Cardiac septum (tissue), 1 donor: ENCODE results near the gene HNRNPD. TPM values are rescaled to one million over a fixed set of nuclear protein-coding genes. Genes with fewer than 3 reads are reported as not detected.
"Not testable (repeated sequence)": the region's sequence is repeated elsewhere in the genome, so short reads cannot be mapped to it uniquely, and the experiment has no call there.

Source experiments
- DNase-seq: peaks from one replicate; pipeline ENCODE4 v3.0.0-alpha.2; 2020; ENCODE audit warnings: low spot score
- intact Hi-C: fragments of 100-400 bp; cut with DNase I; formaldehyde crosslinking; loops from one replicate; pipeline ENCODE4 v1.14.0; 2022
- total RNA-seq: library from RNA; stranded (reverse); fragmentation: NEBNext Ultra II Directional; extraction: Animal tissue kit (Norgen Biotek cat#: 25700); gene quantifications from one replicate; pipeline ENCODE4 v1.2.1, GENCODE V29; 2021
- donor health status: DM: no; HTN: no; CAD: no.

HNRNPD gene
- total RNA-seq, 1 donor from 2014 or later, result 110 TPM

DNA sequence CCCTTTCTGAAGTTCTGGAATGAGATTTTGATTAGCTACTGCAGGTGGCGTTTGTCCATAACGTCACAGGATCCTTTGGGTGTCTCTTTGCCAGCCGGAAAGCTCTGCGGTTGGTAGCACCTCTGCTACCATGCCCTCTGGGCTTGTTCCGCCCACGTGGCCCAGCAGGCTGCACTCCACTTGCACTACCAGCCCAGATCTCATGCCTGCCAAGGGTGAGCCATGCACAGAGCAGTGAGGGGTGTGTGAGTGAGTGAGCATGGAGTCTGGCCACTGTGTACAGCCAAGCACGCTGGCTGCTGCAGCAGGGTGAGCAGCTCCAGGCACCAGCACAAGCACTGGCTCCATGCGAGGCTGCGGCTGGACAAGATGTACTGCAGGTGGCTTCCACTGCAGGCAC lies 6.6 kb upstream of the HNRNPD start:
- peak; percentile 83 for DNase-seq
- intact Hi-C loops, result no loop called here

DNA sequence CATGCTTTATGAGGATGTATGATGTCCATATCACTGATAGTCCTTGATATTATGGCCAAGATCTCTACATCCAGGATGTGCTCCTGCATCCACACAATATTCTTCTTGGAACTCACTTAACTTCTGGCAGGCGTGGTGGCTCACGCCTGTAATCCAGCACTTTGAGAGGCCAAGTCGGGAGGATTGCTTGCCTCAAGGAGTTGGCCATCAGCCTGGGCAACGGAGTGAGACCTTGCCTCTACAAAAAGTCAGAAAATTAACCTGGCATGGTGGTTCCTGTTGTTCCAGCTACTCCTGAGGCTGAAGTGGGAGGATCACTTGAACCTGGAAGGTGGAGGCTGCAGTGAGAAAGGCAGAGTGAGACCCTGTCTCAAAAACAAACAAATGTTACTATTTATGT lies 2.3 kb upstream of the HNRNPD start:
- intact Hi-C loops, result no loop called here

DNA sequence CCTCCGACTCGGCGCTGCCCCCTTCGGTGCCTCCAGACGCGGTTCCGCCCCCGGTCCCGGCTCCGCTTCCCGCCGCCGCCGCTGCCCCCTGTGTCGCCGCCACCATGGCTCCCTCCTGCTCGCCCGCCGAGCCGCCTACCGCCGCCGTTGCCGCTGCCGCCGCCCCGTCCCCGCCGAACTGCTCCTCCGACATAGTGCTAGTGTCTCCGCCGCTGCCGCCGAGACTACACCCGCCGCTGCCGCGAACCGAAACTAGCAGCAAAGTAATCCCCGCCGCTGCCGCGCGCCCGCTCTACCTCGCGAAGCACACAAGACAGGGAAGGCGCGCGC lies 340 bp downstream of the HNRNPD start:
- DNase-seq, result peak; percentile 83
- intact Hi-C loops, result loop anchor here (5.0 kb wide), 5 partner anchors 91 to 1164 kb away; partner anchors contain the start of genes GPAT3, LIN54 and SEC31A

More for the DNA sequence above, 2.3 kb upstream of the HNRNPD start:
- no peak for DNase-seq

DNA sequence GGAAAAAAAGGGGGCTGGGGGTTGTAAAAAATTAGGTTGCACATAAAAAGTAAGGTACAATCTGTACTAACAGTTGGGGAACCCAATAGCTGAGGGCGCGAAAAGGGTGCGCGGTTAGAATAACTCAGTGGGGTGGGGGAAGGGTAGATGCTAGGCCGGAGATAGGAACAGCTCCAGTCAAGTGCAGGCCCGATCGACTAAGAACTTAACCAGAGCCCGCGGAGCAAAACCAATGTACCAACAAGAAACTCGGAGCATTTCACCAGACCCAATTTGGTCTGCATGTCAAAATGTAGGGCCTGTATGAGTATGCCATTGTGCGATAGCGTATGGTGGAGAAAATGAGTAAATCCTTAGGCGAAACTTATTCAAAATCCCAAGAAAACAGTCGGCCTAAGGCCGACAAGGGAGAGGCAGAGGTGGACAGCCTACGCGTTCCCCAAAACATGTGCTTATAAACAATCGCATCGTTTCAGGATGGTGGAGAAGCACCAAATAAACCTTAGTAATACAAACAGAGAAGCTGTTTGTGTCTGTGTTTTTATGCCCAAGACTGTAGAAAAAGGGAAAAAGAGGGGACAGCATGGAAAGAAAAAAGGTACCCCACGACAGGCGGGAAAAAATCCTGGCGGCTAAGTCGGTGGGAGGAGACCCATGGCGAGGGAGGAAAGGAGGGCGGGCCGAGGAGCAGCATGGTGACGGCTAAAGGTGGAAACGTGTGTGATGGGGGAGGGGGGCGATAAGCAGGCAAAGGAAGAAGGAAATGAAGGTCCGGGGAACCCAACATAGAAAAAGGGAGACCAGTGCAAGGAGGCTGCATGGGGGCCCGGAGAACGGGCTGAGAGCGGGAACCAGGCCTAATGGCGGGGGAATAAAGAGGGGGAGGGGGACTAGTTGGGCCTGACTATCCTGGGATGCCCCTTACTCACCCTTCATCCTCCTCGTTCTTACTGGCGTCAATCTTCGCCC lies 990 bp downstream of the HNRNPD start:
- intact Hi-C loops, result loop anchor here (5.0 kb wide), 5 partner anchors 90 to 1164 kb away; partner anchors contain the start of genes GPAT3, LIN54 and SEC31A
- peak; percentile 85 for DNase-seq

DNA sequence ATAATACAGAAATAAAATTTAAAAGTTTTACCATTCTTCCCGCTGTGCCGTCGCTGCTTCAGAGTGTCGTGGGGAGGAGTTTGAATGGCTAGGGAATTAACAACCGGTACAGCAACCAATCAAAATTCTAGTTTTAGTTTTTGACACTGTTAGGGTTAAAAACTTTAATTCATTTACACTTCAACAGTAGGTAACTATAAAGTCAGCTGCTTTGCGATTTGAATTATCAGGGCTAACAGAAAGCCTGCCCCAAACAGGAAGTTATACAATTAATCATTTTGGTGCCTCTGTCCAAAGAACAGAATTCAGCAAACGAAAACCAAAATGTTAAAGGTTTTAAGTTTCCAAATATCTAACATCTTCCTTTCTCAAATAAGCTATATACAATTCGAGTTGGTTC lies 2.3 kb downstream of the HNRNPD start:
- intact Hi-C loops, result loop anchor here (5.0 kb wide), 5 partner anchors 89 to 1166 kb away; partner anchors contain the start of genes GPAT3, LIN54 and SEC31A
- no peak for DNase-seq

DNA sequence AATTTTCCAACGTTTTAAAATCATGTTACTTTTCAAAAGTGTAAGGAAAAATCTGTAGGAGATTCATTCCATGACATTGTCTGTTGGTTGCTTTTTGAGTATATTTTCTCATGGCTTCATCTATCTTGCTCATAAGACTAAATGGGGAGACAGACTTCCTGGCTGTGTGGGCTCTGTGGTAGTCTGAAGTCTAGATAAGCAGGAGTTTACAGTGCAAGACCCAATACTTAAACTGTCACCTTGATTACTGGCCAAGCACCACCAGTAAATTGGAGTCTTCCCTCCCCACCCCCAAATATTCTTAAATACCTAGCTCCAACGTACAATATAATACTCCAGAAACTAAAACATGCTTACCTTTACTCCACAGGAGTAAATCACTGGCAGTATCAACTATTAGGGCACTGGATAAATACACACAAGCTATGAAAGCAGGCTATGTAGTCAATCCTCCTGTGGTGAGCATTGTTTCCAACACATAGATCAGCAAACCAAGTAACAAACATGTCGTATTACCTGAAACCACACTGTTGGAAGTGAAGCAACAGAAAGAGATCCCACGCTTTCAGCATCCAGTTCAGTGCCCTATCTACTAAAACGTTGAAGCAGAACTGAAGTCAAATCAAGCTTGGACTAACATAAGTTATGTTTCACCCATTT lies 6.2 kb downstream of the HNRNPD start:
- no peak for DNase-seq
- intact Hi-C loops, result no loop called here

DNA sequence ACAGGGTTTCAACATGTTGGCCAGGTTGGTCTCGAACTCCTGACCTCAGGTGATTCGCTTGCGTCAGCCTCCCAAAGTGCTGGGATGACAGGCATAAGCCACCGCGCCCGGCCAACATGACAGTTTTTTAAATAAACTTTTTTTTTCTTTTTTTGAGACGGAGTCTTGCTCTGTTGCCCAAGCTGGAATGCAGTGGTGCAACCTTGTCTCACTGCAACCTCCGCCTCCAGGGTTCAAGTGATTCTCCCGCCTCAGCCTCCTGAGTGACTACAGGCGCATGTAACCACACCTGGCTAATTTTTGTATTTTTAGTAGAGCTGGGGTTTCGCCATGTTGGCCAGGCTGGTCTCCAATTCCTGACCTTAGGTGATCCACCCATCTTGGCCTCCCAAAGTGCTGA lies 7.4 kb downstream of the HNRNPD start:
- DNase-seq, intact Hi-C loops: not testable (repeated sequence)

DNA sequence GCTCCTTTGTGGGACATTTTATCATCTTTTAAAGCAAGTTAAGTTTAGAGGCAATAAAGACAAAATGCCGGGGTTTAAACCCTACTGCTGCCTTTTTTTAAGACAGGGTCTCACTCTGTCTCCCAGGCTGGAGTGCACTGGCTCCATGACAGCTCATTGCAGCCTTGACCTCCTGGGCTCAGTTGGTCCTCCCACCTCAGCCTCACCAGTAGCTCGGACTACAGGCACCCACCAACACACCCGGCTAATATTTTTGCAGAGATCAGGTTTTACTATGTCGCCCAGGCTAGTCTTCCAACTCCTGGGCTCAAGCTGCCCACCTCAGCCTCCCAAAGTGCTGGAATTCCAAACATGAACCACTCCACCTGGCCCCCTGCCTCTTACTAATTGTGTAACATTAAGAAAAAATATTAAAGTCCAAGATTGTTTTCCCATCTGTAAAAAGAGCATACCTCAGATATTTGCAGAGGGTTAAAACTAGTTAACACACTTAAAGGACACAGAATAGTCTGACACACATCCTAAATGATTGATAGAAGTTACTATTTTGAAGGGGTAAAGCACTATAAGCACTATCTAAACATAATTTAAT lies 9.8 kb downstream of the HNRNPD start:
- intact Hi-C loops, result no loop called here

DNA sequence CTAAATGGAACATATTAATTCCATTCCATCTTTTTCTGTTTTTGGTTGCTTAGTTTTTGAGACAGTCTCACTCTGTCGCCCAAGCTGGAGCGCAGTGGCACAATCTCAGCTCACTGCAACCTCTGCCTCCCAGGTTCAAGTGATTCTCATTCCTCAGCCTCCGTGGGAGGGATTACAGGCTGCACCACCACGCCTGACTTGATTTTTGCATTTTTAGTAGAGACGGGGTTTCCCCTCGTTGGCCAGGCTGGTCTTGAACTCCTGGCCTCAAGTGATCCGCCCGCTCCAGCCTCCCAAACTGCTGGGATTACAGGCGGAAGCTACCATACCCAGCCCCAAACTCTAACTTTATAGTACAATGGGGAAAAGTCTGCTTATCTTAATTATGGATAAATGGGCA lies 11.2 kb downstream of the HNRNPD start:
- intact Hi-C loops, result no loop called here
- DNase-seq, result peak; percentile 38

More for the DNA sequence above, 9.8 kb downstream of the HNRNPD start:
- no peak for DNase-seq

DNA sequence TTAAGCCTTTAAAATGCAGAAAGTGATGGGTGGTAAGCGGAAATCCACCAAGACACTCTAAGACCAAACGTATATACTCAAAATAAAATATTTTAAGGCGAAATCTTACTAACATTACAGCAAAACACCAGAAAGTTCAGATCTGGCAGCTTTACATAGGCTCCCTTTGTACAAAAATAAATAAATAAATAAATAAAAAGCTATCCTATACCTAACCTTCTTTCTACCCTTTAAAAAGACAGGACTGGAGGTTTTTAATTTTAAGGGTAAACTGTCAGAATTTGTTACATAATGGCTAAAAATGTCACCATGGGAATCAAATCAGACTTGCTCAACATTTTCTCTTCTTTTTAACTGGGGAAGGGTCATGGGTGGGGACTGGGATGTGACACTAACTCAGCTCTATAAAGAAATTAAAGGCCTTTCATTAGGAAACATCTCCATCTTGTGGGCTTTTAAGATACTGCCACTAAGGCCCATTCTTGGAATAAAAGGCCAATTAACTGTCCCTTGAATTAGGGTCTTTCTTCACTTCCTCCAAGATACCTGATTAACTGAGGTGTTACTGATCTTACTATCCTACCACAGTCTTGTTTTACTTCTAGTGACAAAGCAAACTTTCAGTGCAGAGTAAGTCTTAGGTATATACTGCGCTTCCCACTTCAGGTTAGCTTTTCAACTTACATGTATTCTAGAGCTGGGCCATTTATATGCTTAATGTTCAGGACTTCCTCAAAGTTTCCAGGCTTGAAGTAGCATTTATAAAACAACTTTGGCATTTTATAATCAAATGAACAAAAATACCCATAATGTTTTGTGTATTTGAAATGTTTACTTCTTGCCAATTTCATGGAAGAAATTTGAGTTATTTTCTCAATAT lies 13.3 kb downstream of the HNRNPD start:
- no peak for DNase-seq
- intact Hi-C loops, result no loop called here

DNA sequence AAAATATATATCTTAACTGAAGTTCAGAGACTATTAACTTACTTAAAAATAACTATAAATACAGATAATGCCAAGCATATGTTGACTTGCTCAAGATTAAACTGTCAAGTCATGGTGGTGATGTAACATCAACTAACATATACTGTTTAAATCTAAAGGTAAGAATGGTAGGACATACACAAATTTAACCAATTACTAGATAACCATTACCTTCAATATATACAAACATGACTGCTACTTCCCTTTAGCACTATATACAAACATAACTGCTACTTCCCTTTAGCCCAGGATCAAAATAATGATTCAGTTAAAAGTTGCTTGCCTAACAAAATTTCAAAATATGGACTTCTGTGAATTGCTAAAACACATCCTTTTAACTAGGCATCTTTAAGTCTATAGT lies 14.9 kb downstream of the HNRNPD start:
- intact Hi-C loops, result no loop called here

DNA sequence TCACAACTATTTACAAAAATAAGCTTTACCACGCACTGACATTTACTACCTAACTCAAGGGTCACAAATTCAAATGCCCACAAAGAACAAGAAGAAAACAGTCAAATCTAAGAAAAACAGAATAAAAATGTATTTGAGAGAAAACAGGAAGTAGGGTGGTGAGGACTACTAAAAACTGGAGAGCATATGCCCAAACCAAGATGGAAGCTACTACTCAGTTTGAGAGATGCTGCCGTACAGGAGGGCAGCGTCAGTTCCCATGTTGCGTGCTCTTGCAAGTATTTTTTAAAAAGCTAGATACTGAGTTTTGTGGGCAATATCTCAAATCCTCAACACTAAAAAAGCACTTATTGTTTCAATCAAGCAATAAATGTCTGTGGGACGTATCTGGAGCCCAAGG lies 16.2 kb downstream of the HNRNPD start:
- no peak for DNase-seq
- intact Hi-C loops, result no loop called here

More for the DNA sequence above, 14.9 kb downstream of the HNRNPD start:
- DNase-seq, result no peak

DNA sequence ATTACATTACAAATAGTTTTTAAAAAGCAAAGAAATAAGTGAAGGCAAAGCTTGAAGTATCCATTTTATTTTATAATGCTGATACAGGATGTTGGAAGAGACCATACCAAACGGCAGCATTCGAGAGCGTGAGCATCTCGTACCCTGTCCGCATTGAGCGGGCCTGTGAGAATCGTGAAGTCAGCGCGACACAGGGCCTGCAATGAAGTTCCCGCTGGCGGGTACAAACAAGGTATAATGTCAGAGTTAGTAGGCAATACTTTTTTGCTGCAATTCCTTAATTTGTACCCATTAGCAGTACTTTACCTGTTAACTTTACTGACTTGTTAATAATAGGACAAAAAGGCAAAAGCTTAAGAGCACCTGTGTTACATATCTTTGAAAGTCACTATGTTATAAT lies 19.0 kb downstream of the HNRNPD start:
- no peak for DNase-seq
- intact Hi-C loops, result no loop called here

DNA sequence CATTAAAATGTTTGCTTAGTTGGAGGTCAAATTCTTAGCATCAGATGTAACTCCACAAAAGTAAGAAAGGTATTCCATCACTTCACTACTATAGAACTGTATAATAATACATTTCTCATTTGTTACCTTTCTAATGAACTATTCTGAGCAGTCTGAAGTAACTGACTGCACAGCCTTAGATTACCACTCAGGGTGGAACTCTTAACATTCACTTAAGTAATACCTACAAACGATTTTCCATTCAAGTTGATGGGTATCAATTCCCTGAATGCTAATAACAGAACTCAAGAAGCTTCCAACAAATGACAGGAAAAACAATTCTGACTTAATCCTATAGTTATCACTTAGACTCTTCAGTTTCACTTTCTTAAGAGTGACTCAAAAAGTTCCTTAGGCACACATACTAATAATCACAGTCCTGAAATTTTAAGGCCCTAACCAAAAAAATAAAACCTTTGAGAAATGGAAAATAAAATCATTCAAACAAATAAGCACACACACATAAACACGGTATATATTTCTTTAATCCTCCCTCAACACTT lies 20.9 kb downstream of the HNRNPD start:
- intact Hi-C loops, result no loop called here
- no peak for DNase-seq

DNA sequence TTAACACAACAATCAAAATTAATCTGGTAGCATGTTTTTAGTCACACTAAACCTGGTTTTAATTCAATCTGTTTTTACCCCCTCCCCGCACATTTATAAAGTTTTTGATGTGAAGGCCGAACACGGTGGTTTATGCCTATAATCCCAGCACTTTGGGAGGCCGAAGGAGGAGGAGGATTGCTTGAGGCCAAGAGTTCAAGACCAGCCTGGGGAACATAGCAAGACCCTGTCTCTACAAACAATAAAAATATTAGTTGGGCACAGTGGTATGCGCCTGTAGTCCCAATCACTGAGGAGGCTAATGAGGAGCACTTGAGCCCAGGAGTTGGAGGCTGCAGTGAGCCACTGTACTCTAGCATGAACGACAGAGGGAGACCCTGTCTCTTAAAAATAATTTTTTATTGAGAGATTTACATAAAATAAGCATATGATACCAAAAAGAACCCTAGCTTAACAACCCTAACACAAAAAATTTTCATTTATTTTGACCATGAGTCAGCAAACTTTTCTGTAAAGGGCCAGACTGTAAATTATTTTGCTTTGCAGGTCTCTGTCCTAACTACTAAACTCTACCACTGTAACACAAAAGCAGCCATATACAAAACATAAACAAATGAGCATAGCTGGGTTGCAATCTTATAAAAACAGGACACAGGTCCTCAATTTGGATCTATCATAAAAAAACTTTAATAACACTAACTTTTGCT lies 21.5 kb downstream of the HNRNPD start:
- DNase-seq, result no peak
- intact Hi-C loops, result no loop called here

DNA sequence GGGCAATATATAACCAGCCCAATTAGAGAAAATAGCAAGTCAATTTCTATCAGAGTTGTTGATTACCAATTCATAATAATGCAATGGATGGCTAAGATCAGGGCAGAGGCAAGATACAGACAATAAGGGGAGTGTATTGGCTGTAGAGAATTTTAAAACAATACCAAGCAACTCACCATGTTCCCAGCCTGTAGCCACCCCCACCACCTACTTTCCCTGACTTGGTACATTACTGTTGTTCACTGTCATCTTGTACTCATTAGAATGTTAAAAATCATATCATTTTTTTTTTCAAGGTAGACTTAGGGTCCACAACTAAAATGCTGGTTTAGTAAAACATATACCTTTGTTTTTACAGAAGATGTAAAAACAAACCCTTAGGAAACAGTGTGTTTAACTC lies 27.7 kb downstream of the HNRNPD start:
- DNase-seq, result no peak
- intact Hi-C loops, result no loop called here

DNA sequence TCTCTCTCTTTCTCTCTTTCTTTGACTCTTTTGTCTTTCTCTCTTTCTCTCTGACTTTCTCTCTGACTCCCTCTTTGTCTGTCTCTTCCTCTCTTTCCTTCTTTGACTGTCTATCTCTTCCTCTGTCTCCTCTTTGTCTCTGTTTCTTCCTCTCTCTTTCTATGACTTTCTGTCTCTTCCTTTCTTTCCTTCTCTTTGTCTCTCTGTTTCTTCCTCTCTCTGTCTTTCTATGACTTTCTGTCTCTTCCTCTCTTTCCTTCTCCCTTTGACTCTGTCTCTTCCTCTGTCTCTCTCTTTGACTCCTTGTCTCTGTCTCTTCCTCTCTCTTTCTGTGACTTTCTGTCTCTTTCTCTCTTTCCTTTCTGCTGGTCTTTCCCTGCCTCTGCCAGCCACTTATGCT lies 38.7 kb downstream of the HNRNPD start:
- DNase-seq, result no peak
- intact Hi-C loops, result no loop called here

DNA sequence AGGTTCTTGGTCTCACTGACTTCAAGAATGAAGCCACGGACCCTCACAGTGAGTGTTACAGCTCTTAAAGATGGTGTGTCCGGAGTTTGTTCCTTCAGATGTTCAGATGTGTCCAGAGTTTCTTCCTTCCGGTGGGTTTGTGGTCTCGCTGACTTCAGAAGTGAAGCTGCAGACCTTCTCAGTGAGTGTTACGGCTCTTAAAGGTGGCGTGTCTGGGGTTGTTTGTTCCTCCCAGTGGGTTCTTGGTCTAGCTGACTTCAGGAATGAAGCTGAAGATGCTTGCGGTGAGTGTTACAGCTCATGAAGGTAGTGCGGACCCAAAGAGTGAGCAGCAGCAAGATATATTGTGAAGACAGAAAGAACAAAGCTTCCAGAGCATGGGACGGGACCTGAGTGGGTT lies 40.1 kb downstream of the HNRNPD start:
- intact Hi-C loops, DNase-seq: not testable (repeated sequence)
